EH (cell line): ENCODE data around the gene H3-3A.

Experiments
- DNase-seq: peaks from one replicate; pipeline ENCODE4 v3.0.0-alpha.2; 2015; ENCODE audit warnings: low read depth

H3-3A gene

DNA sequence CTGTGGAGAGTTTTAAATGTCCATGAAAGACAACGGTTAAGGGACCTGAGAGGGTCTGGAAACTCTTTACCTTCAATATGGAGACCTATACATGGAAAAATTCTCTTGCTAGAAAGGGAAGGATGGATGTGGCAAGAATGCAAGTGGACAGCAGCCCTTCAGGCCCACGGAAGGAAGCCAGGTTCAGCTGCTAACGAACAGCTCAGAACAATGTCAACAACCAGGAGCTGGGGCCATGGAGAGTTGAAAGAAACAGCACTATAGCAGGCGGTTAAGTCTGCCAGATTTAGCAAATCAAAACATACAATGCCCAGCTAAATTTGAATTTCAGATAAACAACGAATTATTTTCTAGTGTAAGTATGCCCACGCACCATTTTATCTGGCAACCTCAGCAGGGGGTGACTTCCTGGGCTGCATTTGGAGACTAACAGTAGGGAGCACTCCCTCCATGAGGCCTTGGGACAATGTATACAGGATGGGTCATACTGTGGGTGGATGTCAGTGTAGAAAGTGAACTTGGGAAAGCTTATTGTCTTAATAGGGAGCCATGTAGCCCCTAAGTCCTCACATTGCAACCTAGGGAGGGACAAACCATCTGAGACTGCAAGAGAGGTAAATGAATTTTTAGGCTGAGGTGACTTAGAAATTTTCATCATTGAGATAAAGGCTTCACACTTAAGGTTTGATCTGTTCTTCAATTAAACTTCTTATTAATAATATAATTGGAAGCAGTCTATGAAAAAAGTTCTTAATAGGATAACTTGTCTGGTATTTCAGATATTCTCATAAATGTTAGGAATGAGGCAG is 7.8 kb upstream of the H3-3A start:
- DNase-seq, result peak; percentile 14

DNA sequence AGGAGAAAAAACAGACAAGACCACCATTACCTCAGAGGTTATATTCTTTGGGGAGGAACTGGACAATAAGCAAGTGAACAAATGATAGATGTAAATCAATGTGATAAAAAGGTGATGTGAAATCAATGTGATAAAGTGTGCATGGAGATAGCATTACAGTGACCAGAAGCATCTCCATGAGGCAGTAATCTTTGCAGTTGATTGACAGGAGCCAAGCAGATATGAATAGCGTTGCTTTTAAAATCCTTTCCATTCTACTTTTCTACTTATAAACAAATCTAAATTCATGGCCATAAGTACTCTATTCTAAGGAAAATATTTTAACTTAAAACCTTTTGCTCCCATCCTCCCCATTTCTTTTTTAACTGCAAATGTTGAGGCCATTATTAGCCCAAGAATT is 2.8 kb upstream of the H3-3A start:
- DNase-seq, result no peak

DNA sequence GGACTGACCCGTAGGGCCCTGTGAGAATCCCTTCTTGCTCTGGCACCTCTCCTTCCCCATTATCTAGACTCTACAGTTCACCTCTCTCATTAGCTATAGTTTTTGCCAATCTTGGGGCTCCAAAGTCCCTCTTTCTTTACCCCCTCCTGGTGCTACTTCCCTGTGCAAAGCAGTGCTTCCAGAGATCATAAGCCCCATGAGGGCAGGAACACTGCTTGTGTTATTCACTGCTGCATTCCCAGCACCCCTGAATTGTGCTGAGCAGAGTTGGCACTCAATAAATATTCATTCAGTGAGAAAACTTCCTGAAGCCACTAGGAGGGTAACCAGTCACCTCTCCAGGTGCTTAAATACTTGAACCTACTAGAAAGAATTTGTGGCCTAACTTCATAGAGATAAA is 2.1 kb upstream of the H3-3A start:
- no peak for DNase-seq

DNA sequence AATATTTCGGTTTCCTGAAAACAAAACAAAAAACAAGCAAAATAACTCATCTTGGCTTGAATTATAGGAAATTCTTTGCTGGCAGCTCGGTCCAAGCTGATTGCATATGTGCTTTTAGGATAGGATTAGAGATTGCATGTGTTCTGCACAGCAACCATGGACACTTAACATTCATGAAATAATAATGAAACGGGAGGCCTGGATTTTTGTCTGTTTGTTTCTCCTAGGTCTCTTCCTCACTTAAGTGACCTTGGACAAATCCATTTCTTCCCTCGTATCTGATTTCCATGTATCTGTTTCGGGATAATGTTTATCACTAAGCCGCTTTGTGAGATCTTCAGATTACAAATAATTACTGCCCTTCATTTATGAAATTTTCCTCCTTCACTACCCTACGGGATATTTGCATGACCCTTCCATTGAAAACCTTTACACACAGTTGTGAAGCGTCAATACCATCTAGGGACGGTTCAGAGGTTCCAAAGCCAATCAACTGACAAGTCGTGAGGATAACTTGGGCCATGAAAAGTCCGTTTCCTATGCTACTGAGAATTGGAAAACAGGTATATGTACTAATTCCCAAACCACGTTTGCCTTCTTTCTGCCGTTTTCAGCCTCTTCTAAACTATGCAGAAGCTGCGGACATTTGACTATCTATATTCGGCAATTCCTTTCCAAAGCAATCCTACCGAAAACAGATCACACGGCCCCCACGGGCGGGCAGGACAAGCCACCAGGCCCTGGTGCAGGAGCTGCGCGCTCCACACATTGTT is 1.3 kb upstream of the H3-3A start:
- no peak for DNase-seq

DNA sequence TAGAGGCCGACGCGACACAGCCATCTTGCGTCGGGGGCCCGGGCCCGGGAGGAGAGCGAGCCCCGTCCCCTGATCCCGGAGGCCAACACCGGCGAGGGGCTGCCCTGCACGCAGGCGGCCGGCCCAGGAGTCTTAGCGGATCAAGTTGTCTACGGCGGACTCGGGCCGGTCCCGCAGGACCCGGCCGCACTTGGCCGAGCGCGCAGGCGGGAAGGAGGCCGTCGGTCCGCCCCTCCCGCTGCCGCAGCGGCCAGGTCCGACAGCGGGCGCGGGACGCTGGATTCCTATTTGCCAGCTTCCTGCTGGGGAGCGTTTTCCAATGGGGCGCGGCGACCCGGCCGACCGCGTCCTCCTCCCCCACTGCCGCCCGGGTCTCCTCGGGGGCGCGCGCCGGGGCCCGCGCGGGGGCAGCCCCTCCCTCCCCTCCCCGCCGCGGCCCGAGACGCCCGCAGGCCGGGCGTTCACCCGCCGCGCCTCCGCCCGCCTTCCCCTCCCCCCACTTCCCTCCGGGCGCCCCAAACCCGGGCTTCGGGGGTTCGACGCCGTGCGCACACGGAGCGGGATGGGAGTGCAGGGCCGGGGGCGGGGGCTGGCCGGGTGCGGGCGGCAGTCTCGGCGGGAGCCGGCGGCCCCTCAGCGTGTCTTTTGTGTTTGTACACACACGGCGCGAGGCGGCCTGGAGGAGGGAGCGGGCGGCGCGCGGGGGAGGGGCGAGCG is 517 bp upstream of the H3-3A start:
- DNase-seq, result peak; percentile 83

GRCh38 chr1:226063224-226063976 is 884 bp downstream of the H3-3A start:
- peak; percentile 63 for DNase-seq

DNA sequence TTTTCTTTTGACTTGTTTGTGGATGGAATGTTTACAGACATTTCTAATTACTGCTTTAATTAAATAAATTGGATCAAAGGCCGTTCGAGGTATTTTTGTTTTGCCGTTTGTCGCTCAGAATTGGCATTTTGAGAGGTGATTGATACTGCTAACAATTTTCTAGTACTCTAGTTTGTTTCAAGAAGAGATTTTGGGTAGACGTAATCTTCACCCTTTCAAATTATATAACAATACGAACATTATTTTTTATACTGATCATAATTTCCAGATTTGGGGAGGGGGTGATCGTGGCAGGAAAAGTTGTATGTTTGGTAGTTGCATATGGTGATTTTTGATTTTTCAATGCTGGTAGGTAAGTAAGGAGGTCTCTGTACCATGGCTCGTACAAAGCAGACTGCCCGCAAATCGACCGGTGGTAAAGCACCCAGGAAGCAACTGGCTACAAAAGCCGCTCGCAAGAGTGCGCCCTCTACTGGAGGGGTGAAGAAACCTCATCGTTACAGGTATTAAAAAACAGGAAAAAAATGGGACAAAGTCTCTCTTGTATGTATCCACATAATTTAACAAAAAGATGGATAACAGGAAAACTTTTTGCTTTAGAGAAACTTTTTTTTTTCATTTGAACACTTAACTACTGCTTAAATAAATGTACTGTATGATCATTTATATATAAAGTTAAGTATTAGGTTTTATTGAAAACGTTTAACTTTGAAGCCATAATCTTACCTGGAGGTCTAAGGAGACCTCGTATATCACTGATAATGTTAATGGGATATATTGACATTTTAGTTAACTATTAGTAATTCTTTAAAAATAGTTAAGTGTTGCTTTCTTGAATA is 1.7 kb downstream of the H3-3A start:
- peak; percentile 24 for DNase-seq

- DNase-seq, result peak; percentile 70
Observed at GRCh38 chr1:226064816-226065248, 2.3 kb downstream of the H3-3A start.

DNA sequence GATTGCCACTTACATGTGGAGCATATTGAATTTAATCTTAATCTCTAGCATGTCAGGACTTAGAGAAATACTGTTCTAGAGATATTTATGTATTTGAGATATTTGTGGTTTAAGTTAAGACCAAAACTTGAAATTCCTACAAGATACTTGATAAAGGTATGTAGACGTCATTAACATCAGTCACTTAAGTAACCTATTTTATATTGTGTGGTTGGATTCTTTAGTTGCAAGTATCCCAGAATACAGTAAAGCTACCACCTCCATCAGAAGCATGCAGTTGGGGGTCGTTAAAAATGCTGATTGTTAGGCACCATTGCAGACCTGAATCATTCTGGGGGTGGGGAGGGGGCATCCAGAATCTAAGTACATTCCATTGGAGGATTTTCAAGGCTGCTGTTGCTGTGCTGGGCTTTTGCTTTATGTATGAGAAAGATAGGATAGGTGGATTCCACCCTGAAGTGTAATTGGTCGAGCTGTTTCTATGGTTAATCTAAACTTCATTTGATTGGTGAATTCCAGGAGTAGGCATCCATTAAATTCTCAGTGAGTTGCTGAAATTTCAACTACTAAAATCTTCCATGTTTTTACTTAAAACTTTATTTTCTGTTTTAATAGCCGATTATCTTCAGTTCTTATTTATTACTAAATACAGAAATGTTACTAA is 4.0 kb downstream of the H3-3A start:
- peak; percentile 39 for DNase-seq

DNA sequence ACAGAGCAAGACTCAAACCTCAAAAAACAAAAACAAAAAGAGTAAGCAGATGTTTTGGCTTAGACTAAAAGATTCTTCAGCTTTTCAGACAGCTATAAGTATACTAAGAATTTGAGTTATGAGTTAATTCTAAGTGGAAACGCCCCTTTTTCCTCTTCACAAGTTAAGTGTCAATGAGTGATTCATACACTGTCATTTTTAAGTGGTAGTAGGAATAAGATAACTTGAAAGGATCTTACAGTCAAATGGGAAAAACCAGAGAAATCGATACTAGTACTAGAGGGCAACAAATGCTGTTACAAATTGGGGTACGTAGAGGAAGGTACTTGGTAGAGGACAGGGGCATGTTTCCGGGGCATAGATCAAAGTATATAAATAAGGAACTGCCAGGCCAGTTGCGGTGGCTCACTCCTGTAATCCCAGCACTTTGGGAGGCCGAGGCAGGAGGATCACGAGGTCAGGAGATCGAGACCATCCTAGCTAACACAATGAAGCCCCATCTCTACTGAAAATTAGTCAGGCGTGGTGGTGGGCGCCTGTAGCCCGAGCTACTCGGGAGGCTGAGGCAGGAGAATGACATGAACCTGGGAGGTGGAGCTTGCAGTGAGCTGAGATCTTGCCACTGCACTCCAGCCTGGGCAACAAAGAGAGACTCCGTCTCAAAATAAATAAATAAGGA is 7.4 kb downstream of the H3-3A start:
- no peak for DNase-seq

DNA sequence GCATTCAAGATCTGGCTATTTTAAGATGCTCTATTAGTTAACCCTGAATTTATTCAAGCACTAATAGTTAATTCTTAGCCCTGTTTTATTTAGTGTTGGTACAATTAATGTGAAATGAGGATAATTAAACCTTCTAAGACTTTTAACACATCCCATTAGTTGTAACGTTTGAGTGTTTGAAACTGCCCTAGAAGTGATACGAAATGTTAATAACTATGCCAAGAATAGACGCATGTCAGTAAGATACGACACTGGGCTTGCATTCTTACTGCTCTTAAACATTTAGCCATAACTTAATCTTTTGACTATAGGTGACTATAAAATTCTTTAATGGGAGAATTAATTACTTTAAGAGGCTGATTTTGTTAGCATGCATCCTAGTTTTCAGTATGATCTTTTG is 9.8 kb downstream of the H3-3A start:
- DNase-seq, result no peak

- DNase-seq, result no peak
Observed at GRCh38 chr1:226073184-226073950, 10.9 kb downstream of the H3-3A start.

DNA sequence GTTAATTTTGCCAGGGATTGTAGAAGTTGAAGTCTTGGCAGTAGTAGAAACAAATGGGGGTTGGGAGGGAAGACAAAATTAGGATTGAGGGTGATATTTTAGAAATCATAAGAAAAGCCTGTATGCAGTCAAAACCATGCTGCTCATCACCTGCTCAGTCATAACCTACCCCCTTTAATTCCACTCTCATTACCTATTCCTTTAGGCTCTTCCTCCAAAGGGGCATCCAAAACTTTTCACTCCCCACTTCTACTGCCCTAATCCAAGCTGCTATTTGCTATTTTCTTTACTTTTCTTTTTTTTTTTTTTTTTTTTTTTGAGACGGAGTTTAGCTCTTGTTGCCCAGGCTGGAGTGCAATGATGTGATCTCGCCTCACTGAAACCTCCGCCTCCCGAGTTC is 11.5 kb downstream of the H3-3A start:
- DNase-seq, result no peak

- DNase-seq, result no peak
Observed at GRCh38 chr1:226076378-226076777, 13.9 kb downstream of the H3-3A start.

DNA sequence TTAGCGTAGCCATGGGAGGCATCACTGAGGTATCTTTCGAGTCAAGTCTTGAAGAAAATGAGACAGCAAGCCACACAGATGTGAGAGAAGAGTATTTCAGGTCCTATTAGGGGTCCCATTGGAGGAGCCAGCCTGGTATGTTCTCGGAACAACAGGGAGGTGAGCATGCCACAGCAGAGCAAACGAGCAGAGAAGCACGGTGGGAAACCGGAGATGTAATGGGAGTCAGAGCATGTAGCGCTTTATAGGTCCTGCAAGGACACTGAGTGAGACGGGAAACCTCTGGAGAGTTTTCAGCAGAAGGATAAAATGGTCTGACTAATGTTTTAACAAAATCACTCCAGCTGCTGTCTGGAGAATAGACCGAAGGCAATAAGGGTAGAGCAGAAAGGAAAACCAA is 15.9 kb downstream of the H3-3A start:
- no peak for DNase-seq

DNA sequence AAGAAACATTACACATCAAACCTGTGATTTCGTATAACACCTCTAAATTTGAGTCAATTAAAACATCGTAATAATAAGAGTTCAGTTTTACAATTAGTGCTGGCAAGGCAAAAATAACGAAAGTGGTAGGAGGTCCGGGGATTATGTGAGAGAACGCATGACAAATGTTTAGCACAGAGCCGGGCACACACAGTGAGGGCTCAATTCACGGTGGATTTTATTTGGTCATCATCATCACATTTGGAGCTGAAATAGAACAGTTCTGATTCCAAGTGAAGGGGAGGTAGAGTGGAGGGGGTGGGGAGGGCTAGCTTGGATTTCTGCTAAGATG is 20.0 kb downstream of the H3-3A start:
- DNase-seq, result no peak

- peak; percentile 70 for DNase-seq
Observed at GRCh38 chr1:226082959-226083301, 20.4 kb downstream of the H3-3A start.

GRCh38 chr1:226083302-226084101 is 21.0 kb downstream of the H3-3A start:
- peak; percentile 84 for DNase-seq
